Prostate gland (tissue), 2 donors: ENCODE data around the gene ZFP62. TPM values are rescaled to one million over a fixed set of nuclear protein-coding genes. Genes with fewer than 3 reads are reported as not detected.

Experiments used
- DNase-seq: peaks from one replicate; pipeline ENCODE4 v3.0.0-alpha.2; 2019; ENCODE audit warnings: low spot score
- H3K27ac ChIP-seq, 2 donors: fragments of 200-600 bp; sonication (generic); 2 replicates each; pipeline ENCODE4 v1.5.1; 2017 to 2019
- H3K27me3 ChIP-seq: fragments of 200-600 bp; sonication (generic); replicated peaks from 2 replicates; pipeline ENCODE4 v1.5.1; 2019; ENCODE audit not compliant: insufficient read depth
- H3K36me3 ChIP-seq, 2 donors: fragments of 200-600 bp; sonication (generic); 1 replicate in 1 of 2; 2 replicates in 1 of 2; pipeline versions ENCODE4 v1.5.1 to v1.8.1; 2017 to 2019
- H3K4me1 ChIP-seq: fragments of 200-600 bp; sonication (generic); replicated peaks from 2 replicates; pipeline ENCODE4 v1.5.1; 2019
- H3K4me3 ChIP-seq, 2 donors: fragments of 200-600 bp; sonication (generic); 2 replicates each; pipeline ENCODE4 v1.5.1; 2017 to 2019
- H3K9me3 ChIP-seq: fragments of 200-600 bp; sonication (generic); 2 replicates; pipeline ENCODE4 v1.5.1; 2017
- CTCF ChIP-seq, 4 experiments: fragments of 200-600 bp in 2 of 4; fragments of 450-650 bp in 2 of 4; sonication (generic) in 2 of 4; IDR thresholded peaks; 1 replicate in 3 of 4; 2 replicates in 1 of 4; pipeline ENCODE4 v1.5.1; 2016 to 2019; ENCODE audit warnings: antibody characterized with exemption in 4 of 4, mild to moderate bottlenecking in 2 of 4, moderate library complexity in 2 of 4
- POLR2A ChIP-seq: fragments of 450-650 bp; IDR thresholded peaks from one replicate; pipeline ENCODE4 v1.6.1; 2016; ENCODE audit warnings: antibody characterized with exemption, mild to moderate bottlenecking
- POLR2AphosphoS5 ChIP-seq: sonication (generic); formaldehyde crosslinking; IDR thresholded peaks from one replicate; pipeline ENCODE4 v1.6.1; 2017; ENCODE audit warnings: antibody characterized with exemption
- WGBS: methylation state at CpG from one replicate; pipeline ENCODE4 v1.1.5; 2018; 5-methylcytosine and 5-hydroxymethylcytosine counted together
- intact Hi-C: fragments of 100-400 bp; cut with DNase I; formaldehyde crosslinking; loops from one replicate; pipeline ENCODE4 v1.14.2; 2022
- total RNA-seq, 2 donors: library from RNA; depleted of rRNA; stranded (reverse); fragments of >200 nt; gene quantifications; one replicate each; pipeline ENCODE4 v1.1.0, GENCODE V29; 2016

The ZFP62 gene
- 10 to 100 TPM; 24.5 to 28.1 TPM for total RNA-seq

GRCh38 chr5:180860887-180861822 is at the start of gene ZFP62:
Gene ZFP62 (minus strand): TSS chr5:180861276. CDS start chr5:180861219, 57 bp downstream.
- intact Hi-C loops: loop anchor here (2.0 to 10.0 kb wide), 4 partner anchors 59 to 384 kb away; partner anchors contain the start of genes MGAT1 and RACK1
- Histone ChIP-seq H3K36me3 (no peaks in the 10 kb centered on the region), H3K4me1 (no peaks in the 10 kb centered on the region), H3K27ac (peak within 1 kb of the TSS; percentile 89 to 90), H3K27me3 (no peaks in the 10 kb centered on the region), H3K4me3 (peak within 1 kb of the TSS; percentile 77 to 91), H3K9me3 (no peaks in the 10 kb centered on the region)
- TF ChIP-seq CTCF (IDR thresholded peaks at IDR 0.05) (peak in 1 of 4 experiments; percentile 3), POLR2A (peak; percentile 57), POLR2AphosphoS5 (peak; percentile 85)
- WGBS: under 1% methylated on average over 53 of the region's 84 CpGs
- DNase-seq: peak; percentile 92

GRCh38 chr5:180910735-180911134 is 49.7 kb upstream of the ZFP62 start:
- Histone ChIP-seq H3K36me3 (no peaks in the 10 kb centered on the region), H3K27ac (no peak overlapping the region), H3K9me3 (no peaks in the 10 kb centered on the region), H3K27me3 (no peaks in the 10 kb centered on the region), H3K4me3 (no peak overlapping the region), H3K4me1 (no peaks in the 10 kb centered on the region)
- TF ChIP-seq CTCF (IDR thresholded peaks at IDR 0.05) (no peak), POLR2AphosphoS5 (no peak), POLR2A (no peak)
- intact Hi-C loops: no loop called here
- DNase-seq: no peak
- 85% methylated on average over 5 of the region's 5 CpGs for WGBS

GRCh38 chr5:180910182-180910581 is 49.1 kb upstream of the ZFP62 start:
- no peaks in the 10 kb centered on the region for H3K9me3 ChIP-seq
- H3K27ac ChIP-seq: no peak overlapping the region
- WGBS: 51% methylated on average over 2 of the region's 2 CpGs
- no peak overlapping the region for H3K4me3 ChIP-seq
- TF ChIP-seq POLR2A (no peak), CTCF (IDR thresholded peaks at IDR 0.05) (no peak), POLR2AphosphoS5 (no peak)
- H3K36me3 ChIP-seq: no peaks in the 10 kb centered on the region
- H3K4me1 ChIP-seq: no peaks in the 10 kb centered on the region
- H3K27me3 ChIP-seq: no peaks in the 10 kb centered on the region
- intact Hi-C loops: no loop called here
- DNase-seq: no peak

- no peaks in the 10 kb centered on the region for H3K27me3 ChIP-seq
- H3K9me3 ChIP-seq: no peaks in the 10 kb centered on the region
- no peaks in the 10 kb centered on the region for H3K36me3 ChIP-seq
- 76% methylated on average over 5 of the region's 5 CpGs for WGBS
- H3K4me1 ChIP-seq: no peaks in the 10 kb centered on the region
- H3K27ac ChIP-seq: no peak overlapping the region
- TF ChIP-seq CTCF (IDR thresholded peaks at IDR 0.05) (no peak), POLR2AphosphoS5 (no peak), POLR2A (no peak)
- intact Hi-C loops: no loop called here
- no peak overlapping the region for H3K4me3 ChIP-seq
- no peak for DNase-seq
These were observed 48.7 kb upstream of the ZFP62 start for GRCh38 chr5:180909782-180910181.
